HepG2 (cell line): Measurements from ENCODE around the gene LILRB3. TPM values are rescaled to one million over a fixed set of nuclear protein-coding genes. Genes with fewer than 3 reads are reported as not detected.

Experiments used
- AKAP8 ChIP-seq: sonication (generic); formaldehyde crosslinking; IDR thresholded peaks from 2 replicates; pipeline ENCODE4 v1.5.1; 2020; ENCODE audit warnings: mild to moderate bottlenecking, missing genetic modification reagents
- ARNT2 ChIP-seq: sonication (generic); formaldehyde crosslinking; IDR thresholded peaks from 2 replicates; pipeline ENCODE4 v1.8.0; 2022; ENCODE audit warnings: mild to moderate bottlenecking, low read depth, missing genetic modification reagents, moderate library complexity
- FOSL1 ChIP-seq: sonication (generic); formaldehyde crosslinking; IDR thresholded peaks from 2 replicates; pipeline ENCODE4 v1.9.0; 2021; ENCODE audit warnings: missing genetic modification reagents, borderline replicate concordance
- FOXO4 ChIP-seq: sonication (generic); formaldehyde crosslinking; conservative IDR thresholded peaks from 2 replicates; pipeline ENCODE4 v1.8.1; 2023; ENCODE audit warnings: missing genetic modification reagents
- KIAA2018 ChIP-seq: sonication (generic); formaldehyde crosslinking; IDR thresholded peaks from 2 replicates; pipeline ENCODE4 v1.5.0; 2020; ENCODE audit warnings: mild to moderate bottlenecking, missing genetic modification reagents, borderline replicate concordance
- MXI1 ChIP-seq: IDR thresholded peaks from 3 replicates; pipeline ENCODE4 v1.6.1; 2012; ENCODE audit warnings: low read depth, low read length, inconsistent platforms, borderline replicate concordance
- NFE2L1 ChIP-seq: sonication (generic); formaldehyde crosslinking; IDR thresholded peaks from 2 replicates; pipeline ENCODE4 v1.4.0; 2020; ENCODE audit warnings: missing genetic modification reagents, mild to moderate bottlenecking, borderline replicate concordance
- TCF12 ChIP-seq, 2 experiments: fragments of 450-650 bp in 1 of 2; sonication (generic) in 1 of 2; formaldehyde crosslinking in 1 of 2; IDR thresholded peaks; 2 replicates each; pipeline versions ENCODE4 v1.6.1 to v1.8.0; 2017 to 2022; ENCODE audit warnings: antibody characterized with exemption in 1 of 2, mild to moderate bottlenecking in 1 of 2, missing genetic modification reagents in 1 of 2, moderate library complexity in 1 of 2
- ZBTB25 ChIP-seq: IDR thresholded peaks from 2 replicates; pipeline ENCODE4 v1.6.1; 2018; ENCODE audit warnings: missing genetic modification reagents
- ZBTB37 ChIP-seq: sonication (generic); formaldehyde crosslinking; IDR thresholded peaks from 2 replicates; pipeline ENCODE4 v1.4.0; 2020; ENCODE audit warnings: mild to moderate bottlenecking, missing genetic modification reagents
- ZNF136 ChIP-seq: sonication (generic); formaldehyde crosslinking; IDR thresholded peaks from 2 replicates; pipeline ENCODE4 v1.8.1; 2022; ENCODE audit warnings: low read depth, mild to moderate bottlenecking, moderate library complexity, missing genetic modification reagents
- ZNF275 ChIP-seq: sonication (generic); formaldehyde crosslinking; IDR thresholded peaks from 2 replicates; pipeline ENCODE4 v1.8.0; 2022; ENCODE audit warnings: missing genetic modification reagents, mild to moderate bottlenecking, inconsistent platforms, borderline replicate concordance
- polyA plus RNA-seq, 8 experiments: library from polyadenylated mRNA; depleted of rRNA in 3 of 8; stranded (reverse) in 7 of 8; unstranded in 1 of 8; fragments of >200 nt; fragmentation: Illumina TruSeq in 4 of 8; extraction: Trizol in 4 of 8; gene quantifications; 2 replicates each; pipeline versions ENCODE4 v1.2.1 to v1.2.3, GENCODE V29; 2011 to 2016; ENCODE audit warnings: low read depth in 4 of 8, missing spikeins in 1 of 8, mixed read lengths in 1 of 8; ENCODE audit not compliant: insufficient read depth in 1 of 8
- total RNA-seq, 5 experiments: library from RNA; depleted of rRNA; stranded (reverse); fragments of >200 nt; fragmentation: Illumina TruSeq; extraction: Trizol; gene quantifications; 2 replicates each; pipeline ENCODE4 v1.2.3, GENCODE V29; 2016; ENCODE audit warnings: low read depth in 1 of 5

LILRB3 gene
- total and polyA plus RNA-seq, 2 of the 13 experiments (the other 11 are each of a cell fraction or from before 2014, with no cell fraction given) = 0.22 TPM; not detected in 1

GRCh38 chr19:54191011-54191810 lies 31.6 kb downstream of the LILRB3 start, which contains the start of gene TSEN34 (continued):
- TF ChIP-seq KIAA2018 (CRISPR knock-in tag) (no peak), MXI1 (peak; percentile 68; the same call in 2 of the 3 replicates), ZBTB25 (CRISPR knock-in tag) (no peak), ZNF275 (CRISPR knock-in tag) (0 out of 2 replicates have a peak, but pooled peaks have one; percentile 1), AKAP8 (peak; percentile 87), ZBTB37 (no peak), NFE2L1 (CRISPR knock-in tag) (no peak), FOSL1 (CRISPR knock-in tag) (0 out of 2 replicates have a peak, but pooled peaks have one; percentile 7), TCF12 (IDR thresholded peaks at IDR 0.05) (no peak), TCF12 (CRISPR knock-in tag; IDR thresholded peaks at IDR 0.05) (peak; percentile 36; the same call in 1 of the 2 replicates), FOXO4 (0 out of 2 replicates have a peak, but pooled peaks have one; percentile 77), ZNF136 (0 out of 2 replicates have a peak, but pooled peaks have one; percentile 4), ARNT2 (CRISPR knock-in tag) (peak; percentile 73; the same call in 1 of the 2 replicates)
